ENCODE data around the gene TUBB2A.
"Not testable (repeated sequence)": the region's sequence is repeated elsewhere in the genome, so short reads cannot be mapped to it uniquely, and the experiment has no call there.

TUBB2A gene

DNA sequence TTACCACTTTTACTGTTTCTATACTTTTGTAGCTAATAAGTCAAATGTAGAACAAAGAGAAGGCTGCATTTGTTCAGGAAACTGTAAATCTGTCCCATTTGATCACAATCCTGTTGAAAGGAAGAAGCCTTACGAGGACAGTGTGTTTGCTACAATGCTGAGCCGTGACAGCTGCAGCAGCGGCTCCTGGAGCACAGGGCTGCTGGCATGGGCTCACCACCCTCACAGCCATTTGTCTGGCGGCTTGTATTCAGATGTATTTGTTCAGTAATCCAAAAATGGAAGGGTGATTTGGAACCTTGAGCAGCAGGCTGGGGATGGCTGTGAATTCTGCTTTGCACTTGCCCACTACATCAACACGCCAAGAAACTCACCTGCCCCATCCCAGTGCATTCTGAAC is 5.7 kb downstream of the TUBB2A start:
- no peak for DNase-seq

DNA sequence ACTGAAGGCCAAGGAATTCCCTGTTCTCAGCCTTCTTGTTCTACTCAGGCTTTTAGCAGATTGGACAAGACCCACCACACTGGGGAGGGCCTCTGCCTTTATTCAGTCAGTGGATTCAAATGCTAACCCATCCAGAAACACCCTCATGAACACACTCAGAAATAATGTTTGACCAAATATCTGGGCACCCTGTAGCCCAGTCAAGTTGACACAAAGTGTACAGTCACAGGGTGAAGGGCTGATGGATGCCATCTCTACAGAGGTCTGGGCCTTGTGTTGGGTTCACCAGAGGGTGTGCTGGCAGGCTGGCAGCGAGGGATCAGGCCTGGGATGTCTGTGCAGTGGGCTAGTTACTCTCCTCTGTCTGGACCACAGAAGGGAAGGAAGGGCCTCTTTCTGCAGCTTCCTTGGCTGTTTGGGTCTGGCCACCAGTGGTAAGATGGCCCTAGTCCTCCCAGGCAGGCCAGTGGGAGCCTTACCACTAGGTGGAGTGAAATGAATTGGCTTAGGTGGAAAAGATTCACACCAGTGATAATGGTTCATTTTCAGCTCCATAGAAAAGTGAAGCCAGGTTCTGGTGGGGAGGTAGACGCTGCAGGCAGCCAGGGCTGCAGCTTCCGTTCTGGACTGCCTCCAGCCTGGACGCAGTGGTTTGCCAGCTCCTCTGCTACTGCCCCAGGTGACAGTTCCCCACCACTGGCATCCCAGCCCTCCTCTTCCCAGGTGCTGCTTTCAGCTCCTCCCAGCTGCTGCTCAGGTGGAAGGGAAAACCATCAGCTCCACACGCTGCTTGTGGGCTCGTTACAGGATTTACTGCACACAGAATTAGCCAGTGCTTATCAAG is 9.2 kb downstream of the TUBB2A start:
- no peak for DNase-seq

DNA sequence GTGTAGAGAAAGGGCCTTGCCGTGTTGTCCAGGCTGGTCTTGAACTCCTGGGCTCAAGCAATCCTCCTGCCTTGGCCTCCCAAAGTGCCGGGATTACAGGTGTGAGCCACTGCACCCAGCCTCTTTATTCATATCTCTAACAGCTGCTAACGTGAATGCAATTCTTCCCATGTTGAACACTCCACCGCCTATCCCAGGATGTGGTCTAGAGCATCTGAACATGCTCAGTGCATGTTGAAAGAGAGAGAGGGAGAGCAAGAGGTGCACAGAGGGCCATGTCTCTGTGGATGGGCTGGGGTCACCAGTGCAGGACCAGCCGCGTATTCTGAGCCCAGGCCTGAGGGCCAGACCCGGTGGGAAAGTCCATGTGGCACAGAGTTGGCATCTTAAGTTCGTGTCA is 12.8 kb downstream of the TUBB2A start:
- DNase-seq = no peak

DNA sequence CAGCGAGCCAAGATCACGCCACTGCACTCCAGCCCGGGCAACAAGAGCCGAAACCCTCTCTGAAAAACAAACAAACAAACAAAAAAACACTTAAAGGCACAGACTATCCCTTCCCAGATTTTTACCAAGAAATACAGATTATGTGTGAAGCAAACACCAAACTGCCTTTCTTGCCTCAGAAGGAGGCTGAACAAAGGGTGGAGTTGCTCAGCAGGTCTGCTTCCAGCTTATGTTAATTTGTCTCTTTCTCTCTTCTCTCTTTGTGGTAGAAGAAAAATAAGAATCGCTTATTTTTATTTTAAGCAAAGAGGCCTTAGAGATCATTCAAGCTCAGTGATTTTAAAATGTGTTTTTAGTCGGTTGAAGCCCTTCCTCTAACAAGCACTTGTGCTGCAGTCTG is 14.2 kb downstream of the TUBB2A start:
- DNase-seq = no peak

DNA sequence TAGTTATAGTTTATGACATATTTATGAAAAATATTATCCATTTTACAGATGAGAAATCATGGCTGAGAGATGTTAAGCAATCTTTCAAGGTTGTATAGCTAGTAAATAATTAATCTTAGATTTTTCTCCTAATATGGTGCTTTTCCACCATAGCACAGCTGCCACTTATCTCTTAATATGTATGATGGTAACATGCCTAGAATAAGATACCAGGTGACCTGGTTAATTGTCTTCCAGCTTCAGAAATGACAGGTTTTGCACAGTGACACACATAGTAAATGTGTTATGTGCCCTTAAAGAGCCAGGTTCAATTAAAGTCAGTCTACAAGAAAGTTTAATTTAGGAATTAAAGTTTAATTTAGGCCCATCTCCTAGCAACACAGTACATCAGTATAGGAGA is 14.8 kb downstream of the TUBB2A start:
- no peak for DNase-seq

DNA sequence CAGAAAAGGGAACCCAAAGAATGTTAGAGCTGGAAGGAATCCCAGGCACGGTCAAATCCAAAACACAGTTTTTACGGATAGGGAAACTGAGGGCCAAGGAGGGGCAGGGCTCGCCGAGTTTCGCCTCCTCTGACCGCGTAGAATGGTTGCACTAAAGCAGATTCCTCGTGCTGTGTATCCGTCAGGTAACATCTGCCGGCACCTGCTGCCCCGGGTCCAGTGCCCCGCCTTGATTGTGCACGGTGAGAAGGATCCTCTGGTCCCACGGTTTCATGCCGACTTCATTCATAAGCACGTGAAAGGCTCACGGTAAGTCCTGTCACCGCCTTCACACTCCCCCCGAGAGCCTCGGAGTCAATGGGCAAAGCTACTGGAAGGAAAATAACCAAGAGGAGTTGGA is 17.1 kb downstream of the TUBB2A start:
- DNase-seq = no peak

DNA sequence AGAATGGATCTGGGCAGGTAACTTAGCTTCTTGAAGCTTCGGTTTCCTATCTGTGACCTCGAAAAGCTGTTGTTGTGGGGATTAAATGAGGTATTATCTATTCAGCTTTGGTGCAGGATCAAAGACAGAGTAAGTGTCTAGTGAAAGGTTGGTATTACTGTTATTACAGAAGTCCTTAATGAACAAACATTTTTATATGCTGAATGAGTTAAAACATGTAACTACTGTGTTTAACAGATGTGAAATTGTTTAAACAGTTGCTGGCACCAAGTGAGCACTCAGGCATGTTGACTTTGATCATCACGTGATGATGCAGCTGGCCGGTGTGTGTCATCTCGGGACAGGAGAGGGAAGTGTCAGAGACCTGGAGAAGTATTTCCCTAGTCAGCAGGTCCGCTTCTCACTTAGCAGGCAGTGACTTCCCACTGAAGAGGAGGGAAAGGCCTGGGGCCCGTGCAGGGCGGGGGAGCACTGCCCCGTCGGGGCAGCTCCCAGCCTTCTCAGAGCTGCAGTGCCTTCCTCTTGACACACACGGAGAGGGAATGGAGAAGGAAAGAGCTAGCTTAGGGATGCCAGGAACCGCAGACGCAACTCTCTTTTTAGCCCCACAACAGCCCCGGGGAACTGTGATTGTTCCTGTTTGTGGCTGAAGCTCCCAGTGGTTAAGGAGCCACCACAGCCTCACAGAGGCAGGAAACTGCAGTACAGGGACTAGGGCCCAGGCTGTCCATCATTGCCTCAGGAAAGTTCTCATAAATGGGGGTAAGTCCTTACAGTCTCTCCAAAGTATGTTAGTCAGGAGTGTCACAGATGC is 18.0 kb downstream of the TUBB2A start:
- DNase-seq = no peak

DNA sequence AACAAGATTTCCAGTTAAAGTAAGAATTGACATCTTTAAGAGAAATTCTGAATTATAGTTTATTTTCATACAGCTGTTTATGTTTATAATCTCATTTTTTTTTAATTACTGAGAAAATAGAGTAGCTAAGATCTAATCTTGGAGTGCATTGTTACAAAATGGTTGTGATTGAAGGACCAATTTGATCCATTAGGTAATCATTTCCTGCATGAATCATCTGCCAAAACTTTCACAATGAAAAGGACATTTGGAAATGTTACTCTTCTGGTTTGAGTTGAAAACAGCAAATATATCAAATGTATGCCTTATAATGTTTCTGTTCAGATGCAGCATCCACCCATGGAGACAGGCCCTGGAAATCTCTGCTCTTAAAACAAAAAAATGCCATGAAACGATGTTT is 19.0 kb downstream of the TUBB2A start:
- no peak for DNase-seq

DNA sequence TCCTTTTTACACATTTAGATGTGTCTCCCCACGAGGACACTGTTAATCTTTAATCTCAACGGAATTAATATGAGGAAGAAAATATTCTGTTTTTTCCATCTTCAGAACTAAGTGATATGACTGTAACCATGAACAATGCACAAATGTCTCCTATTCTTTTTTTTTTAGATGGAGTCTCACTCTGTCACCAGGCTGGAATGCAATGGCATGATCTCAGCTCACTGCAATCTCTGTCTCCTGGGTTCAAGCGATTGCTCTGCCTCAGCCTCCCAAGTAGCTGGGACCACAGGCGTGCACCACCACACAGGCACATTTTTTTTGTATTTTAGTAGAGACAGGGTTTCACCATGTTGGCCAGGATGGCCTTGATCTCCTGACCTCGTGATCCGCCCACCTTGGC is 19.5 kb downstream of the TUBB2A start:
- DNase-seq = not testable (repeated sequence)

DNA sequence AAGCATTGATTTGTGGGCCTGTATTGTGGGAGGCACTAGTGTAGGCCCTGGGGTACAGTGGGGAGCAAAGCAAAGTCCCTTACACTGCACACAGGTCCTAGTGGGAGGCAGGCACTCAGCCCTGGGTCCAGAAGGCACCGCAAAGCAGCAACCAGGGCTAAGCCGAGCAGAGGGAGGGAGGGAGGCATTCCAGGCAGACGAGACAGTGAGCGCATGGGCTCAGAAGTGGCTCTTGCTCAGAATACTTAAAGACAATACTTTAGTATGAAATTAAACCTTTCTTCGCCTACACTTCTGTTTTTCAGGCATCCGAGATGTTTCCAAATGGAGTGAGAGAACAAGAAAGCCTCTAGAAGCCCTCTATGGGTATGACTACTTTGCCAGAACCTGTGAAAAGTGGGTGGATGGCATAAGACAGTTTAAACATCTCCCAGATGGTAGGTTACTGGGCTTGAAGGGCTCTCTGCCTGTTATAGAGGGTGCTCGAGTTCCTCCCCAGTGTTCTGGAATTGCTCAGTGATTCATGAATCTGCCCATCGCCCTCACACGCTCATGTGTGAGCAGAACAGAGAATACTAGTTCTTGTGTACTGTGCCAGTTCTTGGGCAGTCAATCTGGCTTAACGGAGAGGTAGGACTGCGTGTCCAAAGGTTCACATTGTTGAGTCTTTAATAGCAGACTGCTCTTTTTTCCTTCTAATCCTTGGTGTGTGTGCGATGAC is 20.1 kb downstream of the TUBB2A start:
- no peak for DNase-seq

DNA sequence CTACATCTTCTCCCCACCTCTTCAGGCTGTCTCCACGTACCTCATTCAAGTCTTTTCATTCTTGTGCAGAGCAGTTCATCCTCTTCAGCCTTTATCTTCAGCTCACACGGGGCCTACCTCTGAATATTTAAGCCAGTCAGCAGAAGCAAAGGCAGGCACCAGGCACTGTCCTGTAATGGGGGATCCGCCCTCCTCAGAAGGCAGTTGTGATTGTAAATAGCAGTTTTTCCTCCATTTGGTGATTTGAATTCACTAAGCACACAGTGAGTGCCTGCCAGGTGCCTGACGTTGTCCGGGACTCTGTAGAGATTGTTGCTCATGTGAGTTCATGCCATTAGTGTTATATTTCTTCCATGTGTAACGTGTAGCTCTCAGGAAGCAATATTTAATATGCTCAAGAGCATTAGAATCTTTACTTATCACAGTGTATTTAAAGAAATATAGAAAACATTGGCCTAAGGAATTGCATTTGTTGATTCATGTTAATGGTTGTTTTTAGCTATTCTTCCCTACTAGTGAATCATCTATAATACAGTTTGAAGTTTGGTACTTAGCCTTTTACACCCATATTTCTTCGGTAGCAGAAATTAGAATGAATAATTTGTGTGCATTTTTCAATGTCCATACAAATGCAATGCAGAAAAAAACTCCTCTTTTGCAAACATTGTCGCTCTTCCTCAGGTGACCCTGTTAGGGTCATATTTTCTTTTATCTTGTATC is 20.9 kb downstream of the TUBB2A start:
- no peak for DNase-seq

DNA sequence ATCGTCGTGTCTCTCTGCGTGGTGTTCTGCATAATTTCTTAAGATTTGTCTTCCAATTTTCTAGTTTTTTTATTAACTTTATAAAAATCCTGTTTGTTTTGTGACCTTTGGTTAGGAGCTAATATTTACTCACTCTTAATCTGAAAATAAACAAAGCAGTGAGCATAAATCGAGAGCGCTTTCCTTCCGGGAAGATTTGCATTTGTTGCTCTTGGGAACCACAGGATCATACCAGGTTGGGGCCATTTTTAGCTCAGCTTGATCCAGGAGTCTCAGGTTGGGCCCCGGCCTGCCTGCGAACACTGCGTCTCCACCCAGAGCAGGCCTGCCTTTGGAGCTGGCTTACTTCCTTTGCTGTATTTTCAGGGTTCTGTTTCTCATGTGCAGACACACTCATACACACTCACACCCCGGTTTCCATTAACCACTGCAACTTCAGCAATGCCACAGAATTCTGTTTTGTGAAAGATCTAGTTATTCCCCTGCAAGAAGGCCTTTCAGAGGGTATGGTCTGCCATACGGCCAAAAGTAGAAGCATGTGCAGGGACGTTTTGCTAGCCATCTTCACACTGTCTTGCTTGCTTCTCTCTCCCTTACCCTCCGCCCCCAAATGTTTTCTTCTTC is 21.6 kb downstream of the TUBB2A start:
- DNase-seq = no peak

DNA sequence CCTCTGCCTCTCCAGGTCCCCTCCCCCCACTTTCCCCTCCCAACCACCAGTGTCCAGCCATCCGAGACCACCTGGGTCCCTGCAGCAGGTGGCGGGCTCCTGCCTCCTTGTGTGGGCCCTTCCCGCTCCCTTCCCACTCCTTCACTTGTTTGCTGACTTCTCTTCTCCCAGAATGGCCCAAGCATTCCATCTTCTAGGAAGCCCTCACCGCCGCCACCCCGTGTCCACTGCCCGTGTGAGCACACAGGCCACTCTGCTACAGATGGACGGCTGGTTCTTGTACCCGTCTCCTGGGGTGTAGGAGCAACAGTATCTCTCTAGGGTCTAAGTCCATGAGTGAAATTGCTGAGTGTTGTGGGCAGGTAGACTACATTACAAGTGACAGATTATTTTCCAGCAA is 23.8 kb downstream of the TUBB2A start:
- no peak for DNase-seq

DNA sequence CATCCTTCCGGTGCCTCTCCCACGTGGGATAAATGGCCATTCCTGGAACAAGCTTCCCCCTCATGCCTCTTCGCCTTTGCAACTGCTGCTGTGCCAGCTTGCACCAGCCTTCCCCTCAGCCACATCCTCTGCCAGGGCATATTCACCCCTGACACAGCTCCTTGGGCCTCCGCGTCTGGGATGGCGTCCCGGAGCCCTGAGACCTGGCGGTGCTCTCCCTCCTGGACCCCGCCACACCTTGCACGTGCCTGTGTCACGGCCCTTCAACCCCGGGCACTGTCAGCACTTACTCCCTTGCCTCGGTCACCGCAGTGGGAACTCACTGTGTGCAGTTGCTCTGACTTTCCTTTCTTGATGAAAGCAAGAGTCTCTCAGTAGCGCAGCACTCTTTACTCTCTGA is 25.6 kb downstream of the TUBB2A start:
- no peak for DNase-seq

DNA sequence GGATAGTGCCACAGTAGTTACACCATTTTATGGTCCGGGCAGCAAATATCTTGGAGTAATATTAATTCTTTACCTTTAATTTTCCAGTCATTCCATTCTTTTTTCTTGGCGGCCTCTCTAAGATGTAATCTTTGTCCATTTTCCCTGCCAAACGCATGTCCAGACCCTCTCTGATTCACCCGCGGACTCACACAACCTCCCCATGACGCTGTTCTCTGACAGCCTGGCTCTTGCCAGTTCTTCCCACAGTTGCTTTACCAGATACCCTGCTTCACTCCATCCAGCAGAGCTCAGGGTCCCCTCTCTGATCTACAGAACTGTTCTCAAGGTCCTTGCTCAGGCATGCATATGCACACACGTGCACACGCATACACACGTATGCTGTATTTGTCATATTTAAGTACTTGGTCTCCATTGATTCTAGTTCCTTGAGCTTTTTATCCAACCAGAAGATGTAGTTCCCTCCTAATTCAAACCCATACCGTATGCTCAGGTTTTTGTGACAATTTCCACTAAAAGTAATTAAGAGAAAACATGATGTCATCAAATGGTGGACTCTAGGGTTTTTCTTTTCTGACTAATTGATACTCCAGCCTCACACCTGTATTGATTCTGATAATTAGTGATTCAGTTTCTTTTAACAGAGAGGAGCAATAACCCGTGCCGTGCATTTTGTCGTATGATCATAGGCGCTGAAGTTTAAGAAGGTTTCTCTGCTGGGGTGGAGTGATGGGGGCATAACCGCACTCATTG is 28.8 kb downstream of the TUBB2A start:
- no peak for DNase-seq

DNA sequence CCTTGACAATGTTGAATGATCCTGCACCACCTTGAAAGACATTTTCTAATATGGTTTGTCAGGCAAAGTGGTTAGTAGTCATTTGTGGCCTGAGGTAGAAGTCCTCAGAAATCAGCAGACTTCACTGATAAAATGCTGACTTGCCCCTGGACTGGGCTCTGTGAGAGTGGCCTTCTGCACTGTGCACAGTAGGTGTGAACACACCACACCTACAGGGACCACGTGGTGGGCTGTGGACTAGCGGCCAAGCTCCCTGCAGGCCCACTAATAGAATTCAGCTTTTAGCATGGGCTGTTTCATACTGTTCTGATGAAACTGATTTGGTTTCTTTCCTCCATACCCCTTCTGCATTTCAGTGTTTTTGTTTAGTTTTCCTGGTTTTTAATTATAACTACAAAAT is 31.5 kb downstream of the TUBB2A start:
- no peak for DNase-seq

DNA sequence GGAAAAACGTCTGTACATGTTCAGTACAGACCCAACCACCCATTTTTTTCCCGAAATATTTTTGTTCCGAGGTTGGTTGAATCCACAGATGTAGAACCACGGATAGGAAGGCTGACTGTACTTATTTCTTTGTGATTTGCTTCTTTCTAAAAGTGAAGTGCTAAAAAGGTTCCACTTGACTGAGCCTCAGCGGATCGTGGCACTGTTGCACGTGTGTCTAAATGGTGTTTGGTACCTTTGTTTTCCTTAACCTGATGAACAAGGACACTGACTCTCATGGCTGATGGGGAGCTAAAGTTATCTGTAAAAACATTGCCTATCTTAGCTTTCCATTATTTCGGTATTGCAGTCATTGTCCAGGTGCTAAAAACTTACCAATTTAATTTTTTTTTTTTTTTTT is 32.7 kb downstream of the TUBB2A start:
- DNase-seq = no peak

DNA sequence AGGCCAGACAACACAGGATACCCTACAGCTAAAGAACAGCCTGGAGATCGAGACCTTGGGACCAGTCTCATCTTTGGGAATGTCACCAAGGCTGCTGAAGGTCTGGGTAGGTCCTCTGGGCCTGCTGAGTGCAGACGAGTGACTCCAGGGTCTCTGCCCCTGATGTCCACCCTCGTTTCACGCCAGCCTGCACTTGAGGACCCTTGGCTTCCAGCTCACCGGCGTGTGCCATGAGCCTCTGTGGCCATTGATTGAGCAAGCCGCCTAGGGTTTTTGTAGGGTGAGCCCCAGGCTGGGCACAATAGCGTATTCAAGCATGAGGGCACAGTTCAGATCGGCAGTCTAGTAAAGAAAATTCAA is 34.5 kb downstream of the TUBB2A start:
- DNase-seq = no peak

DNA sequence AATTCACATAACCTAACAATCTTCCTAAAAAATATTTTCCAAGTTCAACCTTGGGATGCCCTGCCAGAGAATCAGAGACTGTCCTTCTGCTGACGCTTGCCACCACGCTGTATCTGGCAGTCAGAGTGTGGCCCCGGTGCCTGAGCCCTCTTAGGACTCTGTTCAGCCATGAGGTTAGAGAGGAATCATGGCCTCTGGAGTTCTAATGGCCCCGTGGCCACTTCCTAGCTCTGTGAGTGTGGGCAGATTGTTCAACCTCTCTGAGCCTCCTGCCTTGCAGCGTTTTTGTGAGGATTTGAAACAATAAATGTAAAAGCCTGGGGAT is 36.6 kb downstream of the TUBB2A start:
- DNase-seq = no peak

DNA sequence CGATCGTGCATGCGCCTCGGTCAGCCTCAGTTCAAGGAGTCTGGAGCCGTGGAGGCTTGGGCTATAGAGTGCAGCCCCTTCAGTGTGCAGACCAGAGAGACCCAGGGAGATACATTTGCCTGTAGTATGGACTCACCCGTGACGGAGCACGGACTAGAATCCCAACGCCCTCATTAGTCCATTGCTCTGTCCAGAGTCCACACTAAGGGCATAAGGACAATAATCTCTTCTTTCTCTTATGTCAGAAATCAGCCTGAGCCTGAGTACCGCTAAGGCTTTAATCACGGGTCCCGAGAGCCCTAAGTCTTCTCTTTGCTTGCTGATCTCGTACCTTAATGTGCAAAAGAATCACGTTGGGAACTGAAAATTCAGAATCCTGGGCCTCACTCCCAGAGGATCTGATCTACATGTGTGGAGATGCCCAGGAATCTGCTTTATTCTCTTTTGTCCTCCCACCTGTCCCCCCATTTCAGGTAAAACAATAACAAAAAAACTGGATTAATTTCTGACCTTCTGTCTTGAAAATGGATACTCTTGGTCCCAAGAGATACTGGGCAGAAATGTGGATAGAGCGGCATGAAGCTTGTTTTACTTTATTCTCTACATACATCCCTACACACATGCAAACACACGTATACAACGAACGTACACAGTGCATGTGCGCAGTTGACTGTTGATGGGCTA is 38.2 kb downstream of the TUBB2A start:
- DNase-seq = no peak

DNA sequence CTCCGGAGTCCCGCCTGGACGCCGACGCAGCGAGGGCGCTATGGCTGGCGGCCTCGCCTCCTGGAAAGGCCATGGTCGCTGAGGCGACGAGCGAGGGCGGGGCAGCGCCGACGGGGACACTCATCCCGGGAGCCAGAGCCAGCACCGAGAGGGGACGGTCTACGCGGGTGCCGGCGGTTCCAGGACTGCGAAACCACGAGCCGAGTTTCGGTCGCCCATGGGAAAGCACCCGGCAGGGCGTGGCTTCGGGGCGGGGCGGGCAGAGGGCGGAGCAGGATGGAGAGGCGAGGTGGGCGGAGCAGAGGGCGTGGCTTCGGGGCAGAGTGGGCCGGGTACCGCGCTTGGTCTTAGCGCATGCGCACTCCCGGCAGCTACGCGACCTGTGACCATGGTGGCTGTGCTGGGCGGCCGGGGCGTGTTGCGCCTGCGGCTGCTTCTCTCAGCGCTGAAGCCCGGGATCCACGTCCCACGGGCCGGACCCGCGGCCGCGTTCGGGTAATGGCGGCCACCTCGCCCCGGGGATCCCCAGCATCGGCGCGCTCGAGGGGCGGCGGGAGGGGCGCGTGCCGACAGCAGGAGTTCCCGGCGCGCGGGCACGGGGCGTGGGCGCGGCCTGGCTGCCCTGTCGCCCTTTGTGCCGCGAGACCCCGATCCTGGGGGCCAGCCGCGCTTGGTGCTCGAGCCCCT is 38.8 kb downstream of the TUBB2A start, which contains the start of gene BPHL:
Gene BPHL, plus strand, starts transcription at position 359 of the 687 bp plus-strand sequence. Its CDS starts 30 bp downstream, at position 389.
- peak; percentile 99 for DNase-seq
